SK-N-SH (cell line): Measurements from ENCODE around the gene ATP13A3. TPM values are rescaled to one million over a fixed set of nuclear protein-coding genes. Genes with fewer than 3 reads are reported as not detected.

Experiments used
- CTCF ChIA-PET: fragments of 300-600, 350-600 bp; formaldehyde crosslinking; extraction: SDS; loops from one replicate; lab custom pipeline; 2021; lab: Yijun Ruan, JAX
- POLR2A ChIA-PET: fragments of 350-600 bp; sonication (Branson Sonifier 250); formaldehyde crosslinking; extraction: SDS; loops from one replicate; lab custom pipeline; 2020; ENCODE audit warnings: antibody characterized with exemption, inconsistent platforms; lab: Yijun Ruan, JAX
- DNase-seq: peaks from one replicate; pipeline ENCODE4 v3.0.0; 2012
- H2AFZ ChIP-seq: fragments of 200-600 bp; sonication (generic); 2 replicates; pipeline ENCODE4 v1.8.1; 2016; ENCODE audit warnings: antibody characterized with exemption, mild to moderate bottlenecking, low read depth
- H3F3A ChIP-seq: fragments of 200-600 bp; sonication (generic); replicated peaks from 2 replicates; pipeline ENCODE3; 2016; ENCODE audit warnings: antibody characterized with exemption, mild to moderate bottlenecking; ENCODE audit not compliant: insufficient read depth
- H3K27ac ChIP-seq, 2 experiments: fragments of 200-500 bp in 1 of 2; fragments of 200-600 bp in 1 of 2; sonication (Bioruptor generic) in 1 of 2; sonication (generic), shearing (Covaris generic) in 1 of 2; 2 replicates each; pipeline versions ENCODE4 v1.5.1 to v1.6.1; 2014 to 2016; ENCODE audit warnings: low read depth in 2 of 2, inconsistent platforms in 1 of 2, low read length in 1 of 2, mild to moderate bottlenecking in 1 of 2, mixed read lengths in 1 of 2
- H3K27me3 ChIP-seq: fragments of 200-600 bp; sonication (generic), shearing (Covaris generic); 2 replicates; pipeline ENCODE4 v1.6.1; 2016; ENCODE audit warnings: mixed run types; ENCODE audit not compliant: insufficient read depth
- H3K36me3 ChIP-seq, 2 experiments: fragments of 200-500 bp in 1 of 2; fragments of 200-600 bp in 1 of 2; sonication (Bioruptor generic) in 1 of 2; sonication (generic) in 1 of 2; replicated peaks in 1 of 2; 2 replicates each; pipeline versions ENCODE3 to v1.5.1; 2014 to 2016; ENCODE audit warnings: low read length in 1 of 2, mild to moderate bottlenecking in 1 of 2; ENCODE audit not compliant: insufficient read depth in 2 of 2, control insufficient read depth in 1 of 2
- H3K4me1 ChIP-seq, 2 experiments: fragments of 200-500 bp in 1 of 2; fragments of 200-600 bp in 1 of 2; sonication (Bioruptor generic) in 1 of 2; sonication (generic), shearing (Covaris generic) in 1 of 2; 2 replicates each; pipeline versions ENCODE4 v1.5.1 to v1.6.1; 2014 to 2016; ENCODE audit warnings: low read depth in 1 of 2, low read length in 1 of 2, mixed run types in 1 of 2; ENCODE audit not compliant: insufficient read depth in 2 of 2, control insufficient read depth in 1 of 2
- H3K4me2 ChIP-seq: fragments of 200-600 bp; sonication (generic), shearing (Covaris generic); 2 replicates; pipeline ENCODE4 v1.6.1; 2017; ENCODE audit warnings: mixed run types
- H3K4me3 ChIP-seq, 2 experiments: fragments of 200-500 bp in 1 of 2; fragments of 200-600 bp in 1 of 2; sonication (Bioruptor generic) in 1 of 2; sonication (generic), shearing (Covaris generic) in 1 of 2; 2 replicates each; pipeline versions ENCODE4 v1.5.1 to v1.8.1; 2014 to 2016; ENCODE audit warnings: low read depth in 2 of 2, inconsistent platforms in 1 of 2, low read length in 1 of 2, mild to moderate bottlenecking in 1 of 2, mixed read lengths in 1 of 2, moderate library complexity in 1 of 2
- H3K79me2 ChIP-seq: fragments of 200-600 bp; sonication (generic); 2 replicates; pipeline ENCODE4 v1.8.1; 2017; ENCODE audit warnings: mild to moderate bottlenecking; ENCODE audit not compliant: insufficient read depth
- H3K9ac ChIP-seq: fragments of 200-600 bp; sonication (generic); 2 replicates; pipeline ENCODE4 v1.6.1; 2017; ENCODE audit warnings: mixed run types
- H3K9me2 ChIP-seq: fragments of 200-600 bp; sonication (generic); 2 replicates; pipeline ENCODE4 v1.6.1; 2017; ENCODE audit warnings: mixed run types
- H3K9me3 ChIP-seq: fragments of 200-600 bp; sonication (generic); 2 replicates; pipeline ENCODE4 v1.6.1; 2017; ENCODE audit warnings: mixed run types, mild to moderate bottlenecking, moderate library complexity
- H4K20me1 ChIP-seq: fragments of 200-600 bp; sonication (generic); 2 replicates; pipeline ENCODE4 v1.6.1; 2017; ENCODE audit warnings: mild to moderate bottlenecking, mixed run types; ENCODE audit not compliant: insufficient read depth
- CHD2 ChIP-seq: fragments of 150-350 bp; IDR thresholded peaks from 2 replicates; pipeline ENCODE4 v1.6.1; 2018; ENCODE audit warnings: low read length; ENCODE audit not compliant: partially characterized antibody
- EZH2phosphoT487 ChIP-seq: fragments of 200-600 bp; sonication (generic); IDR thresholded peaks from 2 replicates; pipeline ENCODE4 v1.6.1; 2017; ENCODE audit warnings: low read depth, mixed run types, mild to moderate bottlenecking, antibody characterized with exemption, moderate library complexity, borderline replicate concordance
- FOXJ3 ChIP-seq: sonication (generic); formaldehyde crosslinking; IDR thresholded peaks from 2 replicates; pipeline ENCODE4 v1.5.1; 2020; ENCODE audit warnings: mild to moderate bottlenecking, missing genetic modification reagents
- JUND ChIP-seq: IDR thresholded peaks from 2 replicates; pipeline ENCODE4 v1.4.0; 2012
- MEF2A ChIP-seq: IDR thresholded peaks from 2 replicates; pipeline ENCODE4 v1.4.0; 2012; ENCODE audit warnings: low read depth, borderline replicate concordance
- NRF1 ChIP-seq: IDR thresholded peaks from 2 replicates; pipeline ENCODE4 v1.6.1; 2012; ENCODE audit warnings: low read depth, mild to moderate bottlenecking, low read length
- POLR2AphosphoS5 ChIP-seq: IDR thresholded peaks from 2 replicates; pipeline ENCODE4 v1.6.1; 2012; ENCODE audit warnings: low read depth, low read length
- RCOR1 ChIP-seq: fragments of 150-350 bp; IDR thresholded peaks from 2 replicates; pipeline ENCODE4 v1.6.1; 2017; ENCODE audit warnings: antibody characterized with exemption, low read length
- TAF1 ChIP-seq: IDR thresholded peaks from 2 replicates; pipeline ENCODE4 v1.6.1; 2012; ENCODE audit warnings: low read depth, mild to moderate bottlenecking, low read length, moderate library complexity, borderline replicate concordance
- WGBS: methylation state at CpG from one replicate; pipeline ENCODE4 v1.1.6; 2017; ENCODE audit warnings: low lambda C conversion rate; 5-methylcytosine and 5-hydroxymethylcytosine counted together
- polyA plus RNA-seq, 3 experiments: library from polyadenylated mRNA; depleted of rRNA; stranded (reverse); fragments of >200 nt; gene quantifications; 2 replicates each; pipeline ENCODE4 v1.2.3, GENCODE V29; 2012
- TF ChIP-seq, protein P1 (sequence below): IDR thresholded peaks from 2 replicates; pipeline ENCODE4; 2012
- TF ChIP-seq, protein P2 (sequence below): fragments of 200-600 bp; sonication (generic); IDR thresholded peaks from 2 replicates; pipeline ENCODE4 v1.6.1; 2017; ENCODE audit warnings: antibody characterized with exemption, mild to moderate bottlenecking, moderate library complexity
- TF ChIP-seq, protein P3 (sequence below): fragments of 150-350 bp; IDR thresholded peaks from 2 replicates; pipeline ENCODE4 v1.6.1; 2017; ENCODE audit warnings: antibody characterized with exemption, low read length, low read depth, borderline replicate concordance
- TF ChIP-seq, protein P4 (sequence below): IDR thresholded peaks from 2 replicates; pipeline ENCODE4 v1.6.1; 2012; ENCODE audit warnings: mild to moderate bottlenecking, low read depth, low read length, moderate library complexity

The ATP13A3 gene
- polyA plus RNA-seq, 1 of the 3 experiments (the other 2 are of a cell fraction), result 48.2 TPM

DNA sequence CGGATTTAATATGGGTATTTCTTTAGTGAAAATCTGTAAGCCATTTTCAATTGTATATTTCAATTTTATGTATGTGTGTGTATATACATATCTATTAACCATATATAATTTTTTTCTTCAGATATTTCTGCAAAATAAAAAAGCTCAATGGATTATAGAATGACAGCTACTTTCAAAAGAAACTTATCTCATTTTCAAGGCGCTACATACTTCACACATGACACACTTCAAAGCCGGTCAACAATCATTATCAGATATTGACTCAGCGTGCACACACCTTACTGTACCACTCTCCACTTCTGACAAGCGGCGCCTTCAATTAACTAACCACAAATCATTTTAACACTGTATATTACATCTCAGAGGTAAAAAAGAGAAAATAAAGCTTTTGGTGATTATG is 39.6 kb downstream of the ATP13A3 start:
- Histone ChIP-seq H3K4me1 (no peaks in the 10 kb centered on the region; a peak in 1 of 4 replicates), H3K9me3 (no peaks in the 10 kb centered on the region), H3K9ac (no peak overlapping the region), H4K20me1 (no peaks in the 10 kb centered on the region), H3K9me2 (no peaks in the 10 kb centered on the region), H3K4me3 (no peak overlapping the region), H2AFZ (no peak overlapping the region), H3K36me3 (peaks cover 83 to 87% of the 10 kb centered on the region in 2 experiments), H3K4me2 (no peak overlapping the region), H3K27me3 (no peaks in the 10 kb centered on the region), H3K79me2 (peaks cover 78% of the 10 kb centered on the region), H3K27ac (no peak overlapping the region), H3F3A (peaks cover 40% of the 10 kb centered on the region)
- ChIA-PET CTCF (interaction anchor here (0.6 to 1.7 kb wide), 6 partner anchors 11 to 42 kb away, joined by 3 to 5 read pairs (median 4); no protein-coding TSS in a partner anchor), POLR2A (no interaction called here)
- DNase-seq, result no peak
- WGBS, result 96% methylated on average over 6 of the region's 6 CpGs
- TF ChIP-seq, protein P1, sequence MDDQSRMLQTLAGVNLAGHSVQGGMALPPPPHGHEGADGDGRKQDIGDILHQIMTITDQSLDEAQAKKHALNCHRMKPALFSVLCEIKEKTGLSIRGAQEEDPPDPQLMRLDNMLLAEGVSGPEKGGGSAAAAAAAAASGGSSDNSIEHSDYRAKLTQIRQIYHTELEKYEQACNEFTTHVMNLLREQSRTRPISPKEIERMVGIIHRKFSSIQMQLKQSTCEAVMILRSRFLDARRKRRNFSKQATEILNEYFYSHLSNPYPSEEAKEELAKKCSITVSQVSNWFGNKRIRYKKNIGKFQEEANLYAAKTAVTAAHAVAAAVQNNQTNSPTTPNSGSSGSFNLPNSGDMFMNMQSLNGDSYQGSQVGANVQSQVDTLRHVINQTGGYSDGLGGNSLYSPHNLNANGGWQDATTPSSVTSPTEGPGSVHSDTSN, result no peak
- TF ChIP-seq, protein P2, sequence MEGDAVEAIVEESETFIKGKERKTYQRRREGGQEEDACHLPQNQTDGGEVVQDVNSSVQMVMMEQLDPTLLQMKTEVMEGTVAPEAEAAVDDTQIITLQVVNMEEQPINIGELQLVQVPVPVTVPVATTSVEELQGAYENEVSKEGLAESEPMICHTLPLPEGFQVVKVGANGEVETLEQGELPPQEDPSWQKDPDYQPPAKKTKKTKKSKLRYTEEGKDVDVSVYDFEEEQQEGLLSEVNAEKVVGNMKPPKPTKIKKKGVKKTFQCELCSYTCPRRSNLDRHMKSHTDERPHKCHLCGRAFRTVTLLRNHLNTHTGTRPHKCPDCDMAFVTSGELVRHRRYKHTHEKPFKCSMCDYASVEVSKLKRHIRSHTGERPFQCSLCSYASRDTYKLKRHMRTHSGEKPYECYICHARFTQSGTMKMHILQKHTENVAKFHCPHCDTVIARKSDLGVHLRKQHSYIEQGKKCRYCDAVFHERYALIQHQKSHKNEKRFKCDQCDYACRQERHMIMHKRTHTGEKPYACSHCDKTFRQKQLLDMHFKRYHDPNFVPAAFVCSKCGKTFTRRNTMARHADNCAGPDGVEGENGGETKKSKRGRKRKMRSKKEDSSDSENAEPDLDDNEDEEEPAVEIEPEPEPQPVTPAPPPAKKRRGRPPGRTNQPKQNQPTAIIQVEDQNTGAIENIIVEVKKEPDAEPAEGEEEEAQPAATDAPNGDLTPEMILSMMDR, result no peak
- TF ChIP-seq CHD2 (no peak), RCOR1 (no peak), EZH2phosphoT487 (no peak), FOXJ3 (CRISPR knock-in tag) (no peak), JUND (no peak)

DNA sequence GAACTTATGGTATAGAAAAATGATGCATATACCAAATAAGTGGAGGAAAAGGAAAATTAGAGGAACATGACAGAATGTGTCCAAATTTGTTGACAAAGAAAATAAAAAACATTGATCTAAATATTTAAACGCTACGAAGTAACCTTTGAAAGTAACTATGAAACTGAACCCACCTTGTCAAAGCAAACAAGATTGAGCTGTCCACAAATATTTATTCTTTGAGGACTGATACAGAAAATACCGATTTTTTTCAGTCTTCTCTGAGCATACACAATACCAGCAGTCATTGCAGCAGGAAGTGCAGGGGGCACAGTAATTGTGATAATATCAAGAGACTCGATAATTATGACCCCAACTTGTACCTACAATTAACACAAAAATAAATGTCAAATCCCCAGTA is 40.0 kb downstream of the ATP13A3 start:
- Histone ChIP-seq H3K27me3 (no peaks in the 10 kb centered on the region), H2AFZ (no peak overlapping the region), H3K4me3 (no peak overlapping the region), H3K4me1 (no peaks in the 10 kb centered on the region; a peak in 1 of 4 replicates), H3K4me2 (no peak overlapping the region), H3K79me2 (peaks cover 78% of the 10 kb centered on the region), H4K20me1 (no peaks in the 10 kb centered on the region), H3K9me3 (no peaks in the 10 kb centered on the region), H3K27ac (no peak overlapping the region), H3K9me2 (no peaks in the 10 kb centered on the region), H3K36me3 (peaks cover 85 to 87% of the 10 kb centered on the region in 2 experiments), H3K9ac (no peak overlapping the region), H3F3A (peaks cover 40% of the 10 kb centered on the region)
- POLR2A ChIA-PET, result no interaction called here
- no peak for TF ChIP-seq POLR2AphosphoS5
- TF ChIP-seq TAF1, result no peak
- no peak for TF ChIP-seq NRF1
- TF ChIP-seq MEF2A, result no peak
- TF ChIP-seq, protein P3, sequence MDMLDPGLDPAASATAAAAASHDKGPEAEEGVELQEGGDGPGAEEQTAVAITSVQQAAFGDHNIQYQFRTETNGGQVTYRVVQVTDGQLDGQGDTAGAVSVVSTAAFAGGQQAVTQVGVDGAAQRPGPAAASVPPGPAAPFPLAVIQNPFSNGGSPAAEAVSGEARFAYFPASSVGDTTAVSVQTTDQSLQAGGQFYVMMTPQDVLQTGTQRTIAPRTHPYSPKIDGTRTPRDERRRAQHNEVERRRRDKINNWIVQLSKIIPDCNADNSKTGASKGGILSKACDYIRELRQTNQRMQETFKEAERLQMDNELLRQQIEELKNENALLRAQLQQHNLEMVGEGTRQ, result no peak
- TF ChIP-seq, protein P4, sequence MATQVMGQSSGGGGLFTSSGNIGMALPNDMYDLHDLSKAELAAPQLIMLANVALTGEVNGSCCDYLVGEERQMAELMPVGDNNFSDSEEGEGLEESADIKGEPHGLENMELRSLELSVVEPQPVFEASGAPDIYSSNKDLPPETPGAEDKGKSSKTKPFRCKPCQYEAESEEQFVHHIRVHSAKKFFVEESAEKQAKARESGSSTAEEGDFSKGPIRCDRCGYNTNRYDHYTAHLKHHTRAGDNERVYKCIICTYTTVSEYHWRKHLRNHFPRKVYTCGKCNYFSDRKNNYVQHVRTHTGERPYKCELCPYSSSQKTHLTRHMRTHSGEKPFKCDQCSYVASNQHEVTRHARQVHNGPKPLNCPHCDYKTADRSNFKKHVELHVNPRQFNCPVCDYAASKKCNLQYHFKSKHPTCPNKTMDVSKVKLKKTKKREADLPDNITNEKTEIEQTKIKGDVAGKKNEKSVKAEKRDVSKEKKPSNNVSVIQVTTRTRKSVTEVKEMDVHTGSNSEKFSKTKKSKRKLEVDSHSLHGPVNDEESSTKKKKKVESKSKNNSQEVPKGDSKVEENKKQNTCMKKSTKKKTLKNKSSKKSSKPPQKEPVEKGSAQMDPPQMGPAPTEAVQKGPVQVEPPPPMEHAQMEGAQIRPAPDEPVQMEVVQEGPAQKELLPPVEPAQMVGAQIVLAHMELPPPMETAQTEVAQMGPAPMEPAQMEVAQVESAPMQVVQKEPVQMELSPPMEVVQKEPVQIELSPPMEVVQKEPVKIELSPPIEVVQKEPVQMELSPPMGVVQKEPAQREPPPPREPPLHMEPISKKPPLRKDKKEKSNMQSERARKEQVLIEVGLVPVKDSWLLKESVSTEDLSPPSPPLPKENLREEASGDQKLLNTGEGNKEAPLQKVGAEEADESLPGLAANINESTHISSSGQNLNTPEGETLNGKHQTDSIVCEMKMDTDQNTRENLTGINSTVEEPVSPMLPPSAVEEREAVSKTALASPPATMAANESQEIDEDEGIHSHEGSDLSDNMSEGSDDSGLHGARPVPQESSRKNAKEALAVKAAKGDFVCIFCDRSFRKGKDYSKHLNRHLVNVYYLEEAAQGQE, result no peak
- no peak for TF ChIP-seq FOXJ3 (CRISPR knock-in tag)
- WGBS, result 93% methylated on average over 4 of the region's 4 CpGs
- CTCF ChIA-PET, result interaction anchor here (0.6 to 1.7 kb wide), 4 partner anchors 12 to 25 kb away, joined by 3 to 5 read pairs (median 4); no protein-coding TSS in a partner anchor
- no peak for DNase-seq
